DOHH2 (cell line): ENCODE data around the gene TPBGL.

ENCODE experiments used
- EZH2phosphoT487 ChIP-seq: fragments of 200-600 bp; sonication (generic); IDR thresholded peaks from 2 replicates; pipeline ENCODE4 v1.6.1; 2017; ENCODE audit warnings: borderline replicate concordance, mild to moderate bottlenecking, antibody characterized with exemption, low read length, moderate library complexity, mixed read lengths
- TF ChIP-seq, protein P1 (sequence below): fragments of 200-600 bp; sonication (generic); IDR thresholded peaks from one replicate; pipeline ENCODE4 v1.5.1; 2014; ENCODE audit warnings: antibody characterized with exemption, mild to moderate bottlenecking, low read depth, low read length; ENCODE audit not compliant: poor library complexity, severe bottlenecking

DNA sequence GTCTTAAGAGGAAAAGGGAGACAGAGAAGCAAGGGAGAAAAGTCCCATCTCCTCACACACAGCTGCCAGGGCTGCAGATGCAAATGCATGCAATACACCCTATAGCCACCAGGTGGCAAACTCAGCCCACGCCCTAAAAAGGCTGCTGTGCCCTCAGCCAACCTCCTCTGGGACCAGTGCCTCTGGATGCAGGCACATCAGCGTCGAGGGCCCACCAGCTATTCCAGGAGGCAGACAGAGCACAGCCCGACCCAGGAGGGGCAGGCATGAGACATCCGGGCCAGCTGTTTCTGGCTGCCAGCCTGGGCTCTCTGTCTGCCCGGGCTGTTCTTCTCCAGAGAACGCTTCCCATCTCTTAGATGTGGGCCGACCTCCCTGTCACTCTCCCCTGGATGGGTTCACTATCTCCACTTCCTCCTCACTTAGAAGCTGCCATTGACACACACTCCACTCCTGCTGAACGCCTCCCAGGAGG is 39.7 kb downstream of the TPBGL start:
- TF ChIP-seq, protein P1, sequence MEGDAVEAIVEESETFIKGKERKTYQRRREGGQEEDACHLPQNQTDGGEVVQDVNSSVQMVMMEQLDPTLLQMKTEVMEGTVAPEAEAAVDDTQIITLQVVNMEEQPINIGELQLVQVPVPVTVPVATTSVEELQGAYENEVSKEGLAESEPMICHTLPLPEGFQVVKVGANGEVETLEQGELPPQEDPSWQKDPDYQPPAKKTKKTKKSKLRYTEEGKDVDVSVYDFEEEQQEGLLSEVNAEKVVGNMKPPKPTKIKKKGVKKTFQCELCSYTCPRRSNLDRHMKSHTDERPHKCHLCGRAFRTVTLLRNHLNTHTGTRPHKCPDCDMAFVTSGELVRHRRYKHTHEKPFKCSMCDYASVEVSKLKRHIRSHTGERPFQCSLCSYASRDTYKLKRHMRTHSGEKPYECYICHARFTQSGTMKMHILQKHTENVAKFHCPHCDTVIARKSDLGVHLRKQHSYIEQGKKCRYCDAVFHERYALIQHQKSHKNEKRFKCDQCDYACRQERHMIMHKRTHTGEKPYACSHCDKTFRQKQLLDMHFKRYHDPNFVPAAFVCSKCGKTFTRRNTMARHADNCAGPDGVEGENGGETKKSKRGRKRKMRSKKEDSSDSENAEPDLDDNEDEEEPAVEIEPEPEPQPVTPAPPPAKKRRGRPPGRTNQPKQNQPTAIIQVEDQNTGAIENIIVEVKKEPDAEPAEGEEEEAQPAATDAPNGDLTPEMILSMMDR, result peak; percentile 92
- no peak for TF ChIP-seq EZH2phosphoT487
